Fibroblast of lung (primary cell): ENCODE results near the gene CH25H. TPM values are rescaled to one million over a fixed set of nuclear protein-coding genes. Genes with fewer than 3 reads are reported as not detected.

Experiments used
- DNase-seq, 2 donors: peaks; one replicate each; pipeline versions ENCODE4 v3.0.0 to v3.0.0-alpha.2; 2010; ENCODE audit warnings: low read depth in 2 of 2
- H2AFZ ChIP-seq: 2 replicates; pipeline ENCODE4 v1.5.1; 2012; ENCODE audit warnings: low read length, control low read depth, inconsistent platforms
- H3K27ac ChIP-seq: 2 replicates; pipeline ENCODE4 v1.5.1; 2011; ENCODE audit warnings: low read length, control low read depth; ENCODE audit not compliant: insufficient read depth
- H3K27me3 ChIP-seq: 2 replicates; pipeline ENCODE4 v1.5.1; 2011; ENCODE audit warnings: mild to moderate bottlenecking, low read length; ENCODE audit not compliant: control insufficient read depth, insufficient read depth
- H3K36me3 ChIP-seq: 2 replicates; pipeline ENCODE4 v1.5.1; 2011; ENCODE audit warnings: low read length; ENCODE audit not compliant: control insufficient read depth, insufficient read depth
- H3K4me1 ChIP-seq: 2 replicates; pipeline ENCODE4 v1.5.1; 2011; ENCODE audit warnings: low read length; ENCODE audit not compliant: control insufficient read depth, insufficient read depth; ENCODE audit errors: extremely low read depth
- H3K4me2 ChIP-seq: 2 replicates; pipeline ENCODE4 v1.5.1; 2011; ENCODE audit warnings: low read length, control low read depth; ENCODE audit not compliant: insufficient read depth; ENCODE audit errors: extremely low read depth
- H3K4me3 ChIP-seq, 4 experiments: fragments of 200-600 bp in 1 of 4; sonication (generic) in 1 of 4; replicated peaks in 1 of 4; 2 replicates each; pipeline ENCODE4 v1.5.1; 2011 to 2016; ENCODE audit warnings: low read length in 4 of 4, low read depth in 3 of 4, mild to moderate bottlenecking in 3 of 4, control low read depth in 2 of 4, inconsistent platforms in 1 of 4, mixed read lengths in 1 of 4; ENCODE audit not compliant: insufficient read depth in 1 of 4; ENCODE audit errors: control extremely low read depth in 1 of 4
- H3K79me2 ChIP-seq: 2 replicates; pipeline ENCODE4 v1.5.1; 2012; ENCODE audit warnings: mild to moderate bottlenecking, low read length, inconsistent platforms; ENCODE audit not compliant: control insufficient read depth, insufficient read depth
- H3K9ac ChIP-seq: 2 replicates; pipeline ENCODE4 v1.5.1; 2011; ENCODE audit warnings: mild to moderate bottlenecking, low read length, control low read depth; ENCODE audit not compliant: insufficient read depth
- H3K9me3 ChIP-seq: 2 replicates; pipeline ENCODE4 v1.5.1; 2012; ENCODE audit warnings: low read depth, low read length; ENCODE audit not compliant: control insufficient read depth, insufficient read depth
- H4K20me1 ChIP-seq: 2 replicates; pipeline ENCODE4 v1.5.1; 2011; ENCODE audit warnings: low read length; ENCODE audit not compliant: control insufficient read depth, insufficient read depth; ENCODE audit errors: extremely low read depth
- EZH2 ChIP-seq: IDR thresholded peaks from 2 replicates; pipeline ENCODE4 v1.5.1; 2012; ENCODE audit warnings: low read length, control low read depth, mild to moderate bottlenecking; ENCODE audit errors: missing control alignments
- polyA plus RNA-seq, 2 donors: library from polyadenylated mRNA; depleted of rRNA in 1 of 2; stranded (reverse) in 1 of 2; unstranded in 1 of 2; fragments of >200 nt; gene quantifications; 2 replicates each; pipeline ENCODE4 v1.2.1, GENCODE V29; 2011 to 2012; ENCODE audit warnings: missing spikeins in 1 of 2
- total RNA-seq: library from RNA; depleted of rRNA; stranded (reverse); fragments of >200 nt; gene quantifications from 2 replicates; pipeline ENCODE4 v1.2.1, GENCODE V29; 2014
- TF ChIP-seq, protein P1 (sequence below), 2 donors: IDR thresholded peaks in 1 of 2; conservative IDR thresholded peaks in 1 of 2; 1 replicate in 1 of 2; 2 replicates in 1 of 2; pipeline ENCODE4 v1.5.1; 2011 to 2012; ENCODE audit warnings: low read length in 2 of 2, control low read depth in 1 of 2, inconsistent platforms in 1 of 2, low read depth in 1 of 2, mild to moderate bottlenecking in 1 of 2

The CH25H gene
- total and polyA plus RNA-seq, 2 donors (not counting 1 experiment from before 2014, with no cell fraction given), result 1.7 to 17.7 TPM

DNA sequence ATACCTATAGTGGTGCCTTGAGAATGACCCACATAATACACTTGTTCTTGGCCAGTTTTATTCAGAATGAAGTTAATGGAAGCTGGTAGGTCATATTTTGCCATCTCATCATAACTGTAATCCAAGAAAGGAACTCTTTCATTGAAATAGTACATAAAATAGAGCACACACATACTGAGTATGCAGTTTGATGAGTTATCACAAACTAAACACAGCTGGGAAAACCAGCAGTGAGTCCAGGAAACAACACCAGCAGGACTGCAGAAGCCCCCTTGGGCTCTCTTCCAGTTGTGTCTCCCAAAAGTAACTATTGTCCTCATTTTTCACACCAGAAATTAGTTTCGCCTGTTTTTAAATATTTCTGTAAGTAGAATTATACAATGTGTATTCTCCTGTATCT is 19.8 kb upstream of the CH25H start:
- no peak for DNase-seq
- no peak overlapping the region for H3K4me3 ChIP-seq
- no peak overlapping the region for H3K27ac ChIP-seq
- TF ChIP-seq EZH2, result no peak
- TF ChIP-seq, protein P1, sequence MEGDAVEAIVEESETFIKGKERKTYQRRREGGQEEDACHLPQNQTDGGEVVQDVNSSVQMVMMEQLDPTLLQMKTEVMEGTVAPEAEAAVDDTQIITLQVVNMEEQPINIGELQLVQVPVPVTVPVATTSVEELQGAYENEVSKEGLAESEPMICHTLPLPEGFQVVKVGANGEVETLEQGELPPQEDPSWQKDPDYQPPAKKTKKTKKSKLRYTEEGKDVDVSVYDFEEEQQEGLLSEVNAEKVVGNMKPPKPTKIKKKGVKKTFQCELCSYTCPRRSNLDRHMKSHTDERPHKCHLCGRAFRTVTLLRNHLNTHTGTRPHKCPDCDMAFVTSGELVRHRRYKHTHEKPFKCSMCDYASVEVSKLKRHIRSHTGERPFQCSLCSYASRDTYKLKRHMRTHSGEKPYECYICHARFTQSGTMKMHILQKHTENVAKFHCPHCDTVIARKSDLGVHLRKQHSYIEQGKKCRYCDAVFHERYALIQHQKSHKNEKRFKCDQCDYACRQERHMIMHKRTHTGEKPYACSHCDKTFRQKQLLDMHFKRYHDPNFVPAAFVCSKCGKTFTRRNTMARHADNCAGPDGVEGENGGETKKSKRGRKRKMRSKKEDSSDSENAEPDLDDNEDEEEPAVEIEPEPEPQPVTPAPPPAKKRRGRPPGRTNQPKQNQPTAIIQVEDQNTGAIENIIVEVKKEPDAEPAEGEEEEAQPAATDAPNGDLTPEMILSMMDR (conservative IDR thresholded peaks at IDR 0.05 in 1 of 2, IDR thresholded peaks at IDR 0.05 in 1 of 2; ENCODE audit: low read depth in 1 of 2, low read length in 2 of 2), result no peak
- no peaks in the 10 kb centered on the region for H3K79me2 ChIP-seq
- H2AFZ ChIP-seq, result no peak overlapping the region
- H3K9me3 ChIP-seq, result no peaks in the 10 kb centered on the region
- peaks cover 5% of the 10 kb centered on the region for H3K36me3 ChIP-seq
- no peaks in the 10 kb centered on the region for H3K27me3 ChIP-seq
- H3K4me2 ChIP-seq, result no peak overlapping the region
- no peaks in the 10 kb centered on the region for H4K20me1 ChIP-seq
- H3K9ac ChIP-seq, result no peak overlapping the region
- H3K4me1 ChIP-seq, result no peaks in the 10 kb centered on the region

DNA sequence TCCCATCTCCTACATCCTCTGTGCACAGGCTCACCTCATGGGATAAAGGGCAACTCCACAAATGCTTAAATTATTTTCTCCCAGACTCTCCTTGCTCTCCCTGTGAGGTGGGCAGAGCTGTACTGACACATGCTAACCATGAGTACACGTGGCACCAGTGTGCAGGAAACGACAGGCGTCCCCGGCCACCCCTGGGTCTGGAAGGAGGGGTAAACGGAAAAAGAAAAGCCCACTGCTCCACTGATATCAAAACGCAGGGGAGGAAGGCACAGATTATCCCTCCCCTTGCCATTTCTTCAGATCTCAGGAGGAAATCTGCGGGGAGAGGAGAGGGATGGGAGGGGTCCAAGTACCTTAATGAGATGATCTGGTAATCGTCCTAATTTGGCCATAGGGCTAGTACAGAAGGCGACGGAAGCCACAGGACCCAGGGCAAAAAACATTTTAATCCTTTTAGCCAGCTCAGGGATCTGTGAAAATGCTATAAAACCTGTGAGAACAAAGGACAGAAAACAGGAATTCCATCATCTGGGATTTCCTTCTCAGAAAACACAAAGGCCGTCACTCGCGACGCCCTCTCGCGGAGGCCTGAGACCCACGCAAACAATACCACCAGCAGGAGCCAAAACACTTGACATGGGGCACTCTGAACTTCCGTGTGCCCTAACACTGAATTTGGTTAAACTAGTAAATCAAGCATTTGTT is 17.8 kb upstream of the CH25H start:
- peaks cover 5% of the 10 kb centered on the region for H3K36me3 ChIP-seq
- H3K9ac ChIP-seq, result no peak overlapping the region
- no peak overlapping the region for H2AFZ ChIP-seq

GRCh38 chr10:89221919-89222318 is 14.8 kb upstream of the CH25H start:
- no peak for DNase-seq
- no peak overlapping the region for H3K4me3 ChIP-seq
- no peak overlapping the region for H3K9ac ChIP-seq
- no peaks in the 10 kb centered on the region for H3K27me3 ChIP-seq
- no peaks in the 10 kb centered on the region for H3K9me3 ChIP-seq
- H2AFZ ChIP-seq, result no peak overlapping the region
- no peak overlapping the region for H3K27ac ChIP-seq
- H3K4me2 ChIP-seq, result no peak overlapping the region
- no peaks in the 10 kb centered on the region for H3K4me1 ChIP-seq
- TF ChIP-seq, protein P1 (conservative IDR thresholded peaks at IDR 0.05 in 1 of 2, IDR thresholded peaks at IDR 0.05 in 1 of 2; ENCODE audit: low read depth in 1 of 2, low read length in 2 of 2), result no peak
- no peak for TF ChIP-seq EZH2
- H3K36me3 ChIP-seq, result peaks cover 3% of the 10 kb centered on the region
- no peaks in the 10 kb centered on the region for H3K79me2 ChIP-seq
- H4K20me1 ChIP-seq, result no peaks in the 10 kb centered on the region

More for the DNA sequence above, 17.8 kb upstream of the CH25H start:
- H3K27me3 ChIP-seq, result no peaks in the 10 kb centered on the region
- DNase-seq, result no peak
- H3K4me3 ChIP-seq, result no peak overlapping the region
- no peaks in the 10 kb centered on the region for H3K79me2 ChIP-seq
- no peak overlapping the region for H3K4me2 ChIP-seq
- H4K20me1 ChIP-seq, result no peaks in the 10 kb centered on the region
- H3K4me1 ChIP-seq, result no peaks in the 10 kb centered on the region
- TF ChIP-seq, protein P1 (conservative IDR thresholded peaks at IDR 0.05 in 1 of 2, IDR thresholded peaks at IDR 0.05 in 1 of 2; ENCODE audit: low read depth in 1 of 2, low read length in 2 of 2), result no peak
- no peak for TF ChIP-seq EZH2
- H3K27ac ChIP-seq, result no peak overlapping the region
- H3K9me3 ChIP-seq, result no peaks in the 10 kb centered on the region
